Measurements from ENCODE around the gene PNPLA8.
"Not testable (repeated sequence)": the region's sequence is repeated elsewhere in the genome, so short reads cannot be mapped to it uniquely, and the experiment has no call there.

PNPLA8 gene

DNA sequence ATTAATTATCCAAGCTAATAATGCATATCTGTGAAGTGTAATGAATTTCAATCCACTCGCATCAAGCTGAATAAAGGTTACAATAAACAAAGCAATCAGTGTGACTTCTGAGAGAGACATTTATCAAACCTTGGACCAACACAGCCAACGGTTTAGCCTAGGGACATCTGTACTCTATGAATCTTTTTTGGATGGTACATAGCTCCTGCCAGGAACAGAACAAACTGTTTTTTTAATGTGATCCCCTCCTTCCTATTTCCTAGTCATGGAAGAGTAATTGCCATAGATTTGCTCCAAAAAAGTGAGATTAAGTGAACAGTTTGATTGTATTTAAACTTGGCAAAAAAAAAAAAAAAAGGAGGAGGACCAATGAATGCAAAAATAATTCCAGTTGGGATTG, 58.5 kb downstream of the PNPLA8 start:
- DNase-seq: no peak

DNA sequence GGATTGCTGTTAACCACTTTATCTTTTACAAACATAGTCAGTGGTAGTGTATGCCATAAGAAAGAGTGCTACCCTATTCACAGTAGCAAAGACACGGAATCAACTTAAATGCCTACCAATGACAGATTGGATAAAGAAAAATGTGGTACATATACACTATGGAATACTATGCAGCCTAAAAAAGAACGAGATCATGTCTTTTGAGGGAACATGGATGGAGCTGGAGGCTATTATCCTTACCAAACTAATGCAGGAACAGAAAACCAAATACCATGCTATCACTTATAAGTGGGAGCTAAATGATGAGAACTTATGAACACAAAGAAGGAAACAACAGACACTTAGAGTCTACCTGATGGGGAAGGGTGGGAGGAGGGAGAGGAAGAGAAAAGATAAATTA, 59.6 kb downstream of the PNPLA8 start:
- not testable (repeated sequence) for DNase-seq

DNA sequence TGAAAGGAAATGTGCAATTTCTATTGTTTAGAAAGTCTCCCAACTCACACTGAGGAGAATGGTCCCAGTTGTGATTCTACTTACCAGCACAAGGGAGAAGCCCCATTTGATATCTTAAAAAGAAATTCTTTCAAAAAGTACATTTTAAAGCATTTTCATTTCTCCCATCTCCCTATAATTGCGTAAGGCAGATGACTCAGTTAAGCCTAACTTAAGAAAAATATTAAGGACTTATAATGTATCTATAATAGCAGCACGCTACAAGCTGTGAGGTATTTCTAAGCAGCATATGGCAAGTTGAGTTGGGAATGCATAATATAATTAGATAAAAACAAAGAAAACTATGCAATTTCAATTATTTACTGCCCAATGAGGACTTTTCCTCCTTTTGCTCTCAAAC, 61.2 kb downstream of the PNPLA8 start:
- DNase-seq: no peak

DNA sequence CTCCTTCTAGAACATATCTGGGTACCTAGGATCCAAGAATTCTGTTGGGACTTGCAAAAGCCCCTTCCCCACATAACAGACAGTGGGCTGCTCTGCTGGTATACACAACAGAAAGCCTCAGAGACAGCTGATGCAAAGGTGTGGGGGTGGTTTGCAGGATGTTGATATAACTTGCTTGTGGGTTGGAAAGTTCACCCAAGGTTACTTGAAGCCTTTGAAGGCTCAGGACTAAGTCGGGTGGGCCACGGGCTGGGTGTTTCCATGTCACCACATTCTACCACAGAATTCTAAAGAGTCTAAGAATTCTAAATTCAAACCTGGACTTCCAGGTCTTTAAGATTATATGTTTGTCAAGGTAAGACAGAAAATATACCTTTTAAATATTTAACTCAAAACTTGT, 62.3 kb downstream of the PNPLA8 start:
- DNase-seq: peak; percentile 10

DNA sequence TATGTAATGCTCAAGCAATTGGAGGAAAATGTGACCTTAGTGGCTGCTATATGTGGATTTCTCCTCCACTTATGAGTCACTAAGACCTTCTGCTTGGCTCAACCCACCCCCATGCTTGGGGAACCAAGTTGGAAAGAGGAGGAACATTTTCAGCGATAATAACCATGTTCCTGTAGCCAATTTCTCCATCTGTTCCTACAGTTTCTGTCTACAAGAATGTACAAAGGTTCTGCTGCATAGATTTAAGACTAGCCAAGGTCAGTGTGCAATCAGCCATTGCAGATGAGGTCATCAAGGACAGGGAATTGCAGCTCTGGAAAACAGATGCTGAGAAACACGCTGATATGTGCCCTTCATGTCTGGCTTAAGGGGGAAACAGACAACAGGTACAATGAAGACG, 64.1 kb downstream of the PNPLA8 start:
- DNase-seq: no peak

DNA sequence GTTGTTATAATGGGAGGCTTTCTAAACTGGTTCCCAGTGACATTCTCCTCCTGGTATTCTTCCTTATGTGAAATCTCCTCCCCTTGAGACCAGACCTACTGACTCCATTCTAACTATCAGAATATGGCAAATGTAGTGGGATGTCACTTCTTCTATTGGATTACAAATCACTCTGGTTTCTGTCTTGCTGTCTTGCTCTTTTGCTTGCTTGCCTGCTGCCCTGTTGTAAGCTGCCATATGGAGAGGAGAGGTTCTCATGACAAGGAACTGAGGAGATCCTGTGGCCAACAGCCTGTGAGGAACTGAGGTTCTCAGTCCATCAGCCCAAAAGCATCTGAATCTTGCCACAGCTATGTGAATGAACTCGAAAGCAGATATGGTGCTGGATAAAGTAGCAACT, 65.0 kb downstream of the PNPLA8 start:
- no peak for DNase-seq

DNA sequence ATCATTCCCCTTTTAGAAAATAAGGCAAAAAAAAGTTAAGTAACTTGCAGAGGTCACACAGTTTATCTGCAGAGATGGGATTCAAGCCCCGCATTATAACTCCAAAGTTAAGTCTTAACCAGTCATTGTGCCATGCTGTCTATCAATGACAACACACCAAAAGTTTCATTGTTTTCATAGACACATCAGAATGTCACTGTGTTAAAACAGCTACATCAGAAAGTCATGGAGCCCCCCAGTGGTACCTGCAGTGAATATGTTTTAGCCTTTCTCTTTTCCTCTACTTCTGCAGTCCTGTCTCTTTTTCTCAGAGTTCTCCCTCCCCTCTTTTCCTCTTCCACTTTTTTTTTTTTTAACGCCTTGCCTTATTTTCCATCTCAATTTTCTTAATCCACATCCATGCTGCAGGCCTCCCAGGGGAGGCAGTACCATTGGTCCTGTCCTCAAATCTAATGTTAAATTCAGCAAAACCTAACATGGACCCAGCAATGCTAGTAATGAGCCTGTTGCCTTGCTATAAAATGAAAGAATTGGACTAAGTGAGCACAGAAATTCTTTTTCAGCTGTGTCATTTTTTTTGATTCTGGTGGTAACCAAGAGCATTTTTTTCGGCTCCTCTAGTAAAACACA, 65.9 kb downstream of the PNPLA8 start:
- DNase-seq: no peak

DNA sequence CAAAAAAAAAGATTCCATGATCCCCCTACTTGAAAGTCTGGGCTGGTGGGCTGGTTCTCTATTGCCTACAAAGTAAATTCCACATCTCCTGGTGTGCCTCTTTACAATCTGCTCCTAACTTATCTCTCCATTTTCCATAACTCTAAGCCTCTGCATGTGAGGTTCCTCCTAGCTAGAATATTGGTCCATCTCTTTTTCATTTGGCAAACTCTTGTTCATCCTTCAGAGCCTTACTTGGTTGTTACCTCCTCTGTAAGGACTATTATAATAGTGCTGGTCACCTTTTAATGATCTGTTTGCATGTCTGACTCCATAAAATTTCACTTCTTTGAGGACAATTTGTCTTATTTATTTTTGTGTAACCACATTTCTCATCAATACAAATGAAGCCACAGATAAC, 68.1 kb downstream of the PNPLA8 start:
- DNase-seq: no peak

DNA sequence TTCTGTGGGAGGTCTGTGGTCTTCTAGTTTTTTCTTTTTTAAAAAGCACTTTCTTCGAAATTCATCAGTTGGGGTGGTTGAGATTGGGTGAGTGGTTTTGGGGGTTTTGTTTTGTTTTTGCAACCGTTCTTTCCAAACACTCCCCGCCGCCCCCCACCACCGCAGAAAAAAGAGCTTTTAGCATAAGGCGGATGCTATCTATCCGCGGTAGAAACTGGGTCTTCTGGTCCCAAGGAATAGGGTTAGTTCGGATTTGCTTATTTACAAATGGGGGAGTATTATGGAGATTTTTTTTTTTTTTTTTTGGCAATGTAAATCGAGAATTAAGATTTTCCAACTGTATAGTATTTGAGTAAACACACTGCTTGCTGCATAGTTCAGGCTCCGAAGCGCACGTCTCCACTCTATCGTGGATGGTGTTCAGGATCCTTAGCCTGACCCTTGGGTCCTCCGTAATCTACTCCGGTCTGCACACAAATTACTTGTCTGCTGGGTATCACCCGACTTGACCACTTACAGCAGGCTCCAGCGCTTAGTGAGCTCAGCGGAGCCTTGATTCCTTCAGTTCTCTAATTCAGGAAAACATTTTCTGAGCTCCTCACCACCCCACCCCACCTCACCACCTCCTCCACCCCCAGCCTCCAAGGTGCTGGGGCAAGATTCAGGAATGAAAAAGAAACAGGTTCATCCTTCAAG, 68.9 kb downstream of the PNPLA8 start:
- no peak for DNase-seq

DNA sequence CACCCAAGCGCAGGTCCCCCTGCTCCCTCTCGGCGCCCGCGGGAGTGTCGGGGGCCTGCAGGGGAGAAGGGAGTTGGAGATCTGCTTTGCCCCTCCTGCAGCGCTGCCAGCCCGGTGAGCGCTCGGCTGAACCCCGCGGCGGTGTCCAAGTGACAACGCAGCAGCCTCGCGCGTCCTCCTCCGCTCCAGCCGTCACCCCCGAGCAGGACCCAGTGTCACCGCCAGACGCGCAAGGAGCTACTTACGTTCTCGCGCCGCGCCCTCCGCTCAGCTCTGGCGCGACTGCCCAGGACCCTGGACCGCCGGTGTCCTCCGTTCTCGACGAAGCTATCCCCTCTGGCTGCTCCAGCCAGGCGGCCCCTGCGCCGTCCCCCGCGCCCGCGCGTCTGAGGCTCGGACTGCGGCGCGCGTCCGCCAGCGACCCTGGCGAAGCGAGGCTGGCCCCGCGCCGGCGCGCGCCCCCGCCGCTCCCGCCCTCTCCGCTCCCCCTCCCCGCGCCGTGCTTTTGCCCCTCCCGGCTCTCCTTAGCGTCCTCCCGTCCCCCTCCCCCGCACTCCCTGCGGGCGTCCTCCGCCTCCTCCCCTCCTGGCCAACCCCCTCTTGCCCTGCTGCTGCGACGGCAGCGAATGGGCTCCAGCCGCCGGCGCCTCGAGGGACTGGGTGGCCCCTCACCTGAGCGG, 69.8 kb downstream of the PNPLA8 start, which contains the start of gene NRCAM:
NRCAM (minus strand) TSS at position 439 of the 680 bp plus-strand sequence. CDS start 216,372 bp downstream, outside the sequence.
- no peak for DNase-seq

DNA sequence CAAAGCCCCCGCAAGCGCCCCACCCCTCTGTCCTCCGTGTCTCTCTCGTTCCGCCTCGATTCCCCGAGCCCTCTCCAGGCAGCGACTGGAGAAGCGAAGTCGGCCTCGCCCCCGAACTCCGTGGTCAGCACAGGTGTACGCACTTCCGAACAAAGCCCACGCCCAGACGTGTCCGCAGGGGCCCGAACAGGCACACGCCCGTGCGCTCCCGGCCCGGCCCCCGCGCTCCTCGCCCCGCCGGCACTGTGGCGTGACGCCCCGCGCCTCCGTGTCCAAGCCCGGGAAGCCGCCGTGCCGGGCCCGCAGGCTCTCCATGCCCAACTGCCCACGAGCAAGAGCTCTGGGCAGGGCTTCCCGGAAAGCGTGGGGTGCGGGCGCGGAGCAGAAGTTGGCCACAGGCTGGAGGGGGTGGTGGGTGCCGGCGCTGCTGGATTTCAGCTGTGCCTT, 70.4 kb downstream of the PNPLA8 start:
- no peak for DNase-seq

DNA sequence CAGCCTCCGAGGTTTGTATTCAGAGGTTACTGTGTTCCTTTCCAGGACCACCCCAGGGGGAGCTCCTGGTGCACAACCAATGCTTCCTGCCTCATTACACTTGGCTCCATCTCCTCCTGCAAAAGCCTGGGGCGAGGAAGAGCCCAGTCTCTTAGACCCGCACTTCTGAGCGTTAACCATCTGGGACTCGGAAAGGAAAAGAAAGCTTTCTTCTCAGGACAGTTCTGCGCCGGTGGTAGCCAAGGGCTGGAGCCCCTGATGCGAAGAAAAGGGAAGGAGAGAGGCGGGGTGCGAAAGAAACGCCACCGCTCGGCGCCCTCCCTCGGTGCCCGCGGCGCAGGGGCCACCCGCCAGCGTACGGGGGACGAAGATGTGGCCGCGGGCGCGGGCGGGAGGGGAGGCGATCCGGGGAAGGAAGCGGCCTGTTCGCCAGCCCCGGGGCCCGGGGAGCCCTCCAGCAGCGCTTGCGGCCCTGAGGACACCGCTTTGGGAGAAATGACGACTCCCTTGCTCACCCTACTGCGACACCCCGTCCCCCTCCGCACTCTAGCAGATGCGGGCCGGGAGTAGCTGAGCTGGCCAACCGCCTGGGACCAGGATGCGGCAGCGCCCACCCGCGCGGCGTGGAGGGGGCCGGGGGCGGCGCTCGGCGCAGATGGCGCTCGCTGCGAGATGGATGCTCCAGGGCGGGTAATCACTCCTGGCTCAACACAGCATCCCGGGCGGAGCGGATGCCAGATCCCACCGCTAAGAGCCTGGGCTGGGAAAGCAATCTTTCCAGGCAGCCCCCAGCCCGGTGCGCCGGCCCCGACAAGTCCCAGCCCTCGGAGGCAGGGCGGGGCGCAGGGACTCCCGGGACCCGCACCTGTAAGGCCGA, 71.0 kb downstream of the PNPLA8 start:
- DNase-seq: no peak

DNA sequence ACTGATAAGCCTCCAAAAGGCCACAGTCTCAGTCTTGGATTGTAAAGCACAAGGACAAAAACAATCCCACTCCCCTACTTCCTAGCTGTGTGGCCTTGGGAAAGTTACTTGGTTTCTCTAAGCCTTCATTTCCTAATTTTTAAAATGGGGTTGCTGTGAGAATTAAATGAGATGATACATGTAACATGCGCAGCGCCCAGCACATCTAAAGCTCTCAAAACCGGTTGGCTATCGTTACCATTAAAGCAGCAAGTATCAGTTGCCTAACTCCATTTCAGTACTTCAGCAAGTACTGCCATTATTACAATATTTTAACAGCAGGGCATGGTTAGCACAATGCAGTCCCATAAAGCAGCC, 71.6 kb downstream of the PNPLA8 start:
- no peak for DNase-seq

DNA sequence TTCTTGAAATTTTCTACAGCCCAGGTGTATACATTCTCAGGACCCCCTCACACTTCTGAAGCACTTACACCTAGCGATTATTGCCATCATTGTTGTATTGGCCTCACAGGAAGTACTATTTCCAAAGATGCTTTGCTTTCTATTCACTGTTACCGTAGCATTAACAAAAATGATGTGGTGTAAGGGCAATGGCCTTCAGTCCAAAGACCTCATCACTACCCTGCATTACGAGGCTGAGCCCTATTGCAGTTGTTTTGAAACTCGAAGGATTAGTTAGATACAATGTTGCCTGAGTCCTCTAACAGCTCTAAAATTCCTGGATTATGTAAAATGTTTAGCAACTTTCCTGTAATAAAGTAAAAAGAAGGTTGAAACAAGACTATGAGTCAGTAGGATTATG, 72.6 kb downstream of the PNPLA8 start:
- DNase-seq: no peak

DNA sequence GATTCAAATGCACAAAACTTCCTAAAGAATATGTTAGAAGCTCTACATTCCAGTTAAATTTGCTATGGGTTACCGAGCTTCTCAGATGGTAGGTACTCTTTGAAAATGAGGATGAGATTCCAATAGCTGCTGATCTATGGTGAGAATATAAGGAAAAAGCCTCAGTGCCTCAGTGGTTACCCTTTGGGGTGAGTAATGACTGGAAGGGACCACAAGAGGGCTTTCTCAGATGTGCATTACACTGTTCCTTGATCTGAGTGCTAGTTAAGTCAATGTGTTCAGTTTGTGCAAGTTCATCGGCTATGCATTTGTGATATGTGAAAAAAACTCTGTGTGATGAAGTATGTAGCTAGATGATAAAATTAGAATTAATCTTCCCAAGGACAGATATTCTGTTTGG, 73.2 kb downstream of the PNPLA8 start:
- peak; percentile 15 for DNase-seq

DNA sequence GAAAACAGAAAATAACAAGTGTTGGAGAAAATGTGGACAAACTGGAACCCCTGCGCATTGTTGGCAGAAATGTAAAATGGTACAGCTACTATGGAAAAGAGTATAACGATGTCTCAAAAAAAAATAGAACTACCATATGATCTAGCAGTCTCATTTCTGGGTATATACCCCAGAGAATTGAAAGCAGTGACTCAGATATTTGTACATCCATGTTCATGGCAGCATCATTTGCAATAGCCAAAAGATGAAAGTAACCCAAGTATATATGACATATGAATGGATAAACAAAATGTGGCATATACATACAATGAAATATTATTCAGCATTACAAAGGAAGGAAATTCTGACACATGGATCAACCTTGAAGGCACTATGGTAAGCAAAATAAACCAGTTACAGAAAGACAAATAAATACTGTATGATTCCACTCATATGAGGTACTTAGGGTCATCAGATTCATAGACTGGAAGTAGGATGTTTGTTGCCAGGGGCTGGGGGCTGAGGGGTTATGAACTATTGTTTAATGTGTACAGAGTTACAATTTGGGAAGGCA, 74.6 kb downstream of the PNPLA8 start:
- no peak for DNase-seq

DNA sequence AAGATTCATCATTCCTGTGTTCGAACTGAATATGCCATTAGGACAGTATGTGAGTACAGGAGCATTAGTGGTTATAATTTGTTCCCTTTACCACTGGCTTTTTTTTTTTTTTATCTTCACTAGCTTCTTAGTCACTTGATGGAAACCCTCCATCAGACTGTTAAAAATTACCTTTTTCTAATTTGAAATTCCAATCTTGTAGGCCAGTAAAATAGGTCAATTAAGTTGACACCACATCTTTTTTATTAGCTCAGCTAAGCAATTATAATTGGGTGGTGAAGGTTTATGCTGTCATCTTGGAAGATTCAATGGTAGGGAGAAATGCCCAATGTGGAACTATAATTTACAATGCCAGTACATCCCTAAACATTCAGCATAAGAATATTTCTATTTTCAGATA, 75.8 kb downstream of the PNPLA8 start:
- no peak for DNase-seq

DNA sequence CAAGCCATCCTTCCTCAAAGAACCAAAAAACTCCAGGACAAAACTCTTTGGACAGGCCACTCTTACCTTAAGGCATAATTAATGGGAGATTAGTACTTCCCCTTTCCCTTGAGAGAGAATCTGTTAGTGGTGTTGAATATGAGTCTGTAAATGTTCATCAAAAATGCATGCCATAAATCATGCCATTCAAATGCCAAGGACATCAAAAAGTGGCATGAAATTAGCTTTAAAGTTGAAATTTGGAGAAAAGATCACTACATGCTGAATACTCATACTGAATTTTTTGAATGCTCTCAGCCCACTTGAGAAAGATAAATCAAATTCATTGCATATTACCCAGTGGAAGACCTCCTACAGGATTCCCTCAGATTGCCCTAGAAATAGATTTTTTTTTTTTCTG, 76.4 kb downstream of the PNPLA8 start:
- DNase-seq: no peak

DNA sequence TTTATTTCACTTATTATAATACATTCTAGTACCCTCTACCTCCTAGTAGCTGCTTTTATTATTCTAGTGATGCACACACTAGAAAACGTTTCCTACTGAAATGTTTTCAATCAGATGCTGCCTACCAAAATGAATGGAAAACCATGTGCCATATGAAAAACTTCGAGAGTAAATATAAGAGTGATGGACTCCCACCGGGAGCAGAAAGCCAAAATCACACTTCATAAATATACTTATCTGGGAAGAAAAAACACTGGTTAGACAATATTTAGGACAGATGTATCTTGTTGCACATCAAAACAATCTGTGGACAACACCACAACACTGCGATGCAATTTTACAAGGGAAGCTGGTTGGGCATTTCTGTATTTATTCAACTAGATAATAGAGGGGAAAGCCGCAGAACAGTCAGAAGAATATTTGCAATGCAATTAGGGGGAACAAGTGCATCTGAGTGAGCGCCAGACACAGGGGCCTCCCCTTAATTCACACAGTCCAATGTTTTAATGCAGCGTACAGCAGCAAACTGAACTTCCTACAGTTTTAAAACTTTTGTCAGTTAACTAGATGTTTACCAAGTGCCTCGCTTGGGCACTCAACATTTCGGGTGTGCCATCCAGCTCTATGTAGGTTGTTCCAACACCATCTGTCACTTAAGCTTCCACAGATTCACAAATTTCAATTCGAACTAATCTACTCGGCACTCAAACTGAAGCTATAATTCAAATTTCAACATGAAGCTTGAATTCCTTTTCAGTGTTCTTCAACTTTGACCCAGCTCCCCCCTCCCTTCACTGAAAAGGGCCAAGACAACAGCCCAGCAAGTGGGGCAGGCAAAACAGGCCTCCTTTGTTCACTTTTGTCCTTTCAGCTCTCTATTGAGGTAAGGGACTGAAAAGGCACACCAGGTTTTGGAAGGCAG, 77.1 kb downstream of the PNPLA8 start:
- no peak for DNase-seq

DNA sequence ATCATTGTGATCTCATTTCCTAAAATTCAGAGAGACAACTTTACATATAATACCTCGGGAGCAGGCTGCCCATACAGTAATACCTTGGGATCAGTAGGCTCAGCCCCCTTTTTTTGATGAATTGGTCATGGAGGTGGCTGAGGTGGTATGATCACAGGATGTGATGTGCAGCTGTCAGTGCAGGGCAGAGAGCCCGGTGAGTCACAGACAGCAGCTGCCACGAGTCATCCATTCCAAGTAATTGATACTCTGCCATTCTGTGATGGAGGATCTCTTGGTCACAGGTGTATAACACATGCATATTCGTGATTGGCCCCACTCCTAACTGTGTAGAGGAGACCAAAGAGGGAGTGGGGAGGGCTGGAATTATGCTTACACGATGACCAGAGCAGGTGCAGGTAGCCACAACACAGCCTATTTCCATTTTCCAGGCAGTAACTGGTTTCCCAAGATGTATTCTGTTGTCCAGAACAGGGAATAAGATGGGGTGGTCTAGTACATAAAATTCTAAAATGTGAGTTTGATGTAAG, 83.8 kb downstream of the PNPLA8 start:
- no peak for DNase-seq

DNA sequence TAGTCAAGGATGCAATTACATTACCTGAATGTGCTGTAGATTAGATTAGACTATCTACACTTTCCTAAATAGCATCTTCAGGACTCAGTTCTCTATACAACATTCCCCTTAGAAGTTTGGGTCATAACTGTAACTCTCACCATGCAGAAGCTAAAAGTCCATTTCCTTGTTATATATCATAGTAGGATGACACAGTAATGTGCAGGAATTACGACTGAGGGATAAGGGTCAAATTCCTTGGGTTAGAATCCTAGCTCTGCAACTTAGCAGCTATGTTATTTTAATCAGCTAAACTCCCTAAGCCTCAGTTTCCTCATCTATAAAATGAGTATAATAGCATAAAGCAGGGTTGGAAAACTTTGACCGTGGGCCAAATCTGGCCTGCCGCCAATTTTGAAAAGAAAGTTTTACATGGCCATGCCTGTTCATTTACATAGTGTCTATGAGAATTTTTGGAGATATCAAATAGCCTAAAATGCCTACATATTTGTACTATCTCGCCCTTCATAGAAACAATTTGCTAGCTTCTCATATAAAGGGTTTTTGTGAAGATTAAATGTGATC, 84.5 kb downstream of the PNPLA8 start:
- no peak for DNase-seq

Measured in CD4-positive, alpha-beta T cell treated with Interleukin-21 for 1 hour (primary cell).